Activated CD4-positive, alpha-beta T cell treated with anti-CD3 and anti-CD28 coated beads, Interleukin-2, amount 50 U/mL, for 48 hours (primary cell): ENCODE results near the gene DNAI1.
"Not testable (repeated sequence)": the region's sequence is repeated elsewhere in the genome, so short reads cannot be mapped to it uniquely, and the experiment has no call there.

Source experiments
- DNase-seq, 2 experiments: peaks; one replicate each; pipeline ENCODE4 v3.0.0-alpha.2; 2020

Gene DNAI1

DNA sequence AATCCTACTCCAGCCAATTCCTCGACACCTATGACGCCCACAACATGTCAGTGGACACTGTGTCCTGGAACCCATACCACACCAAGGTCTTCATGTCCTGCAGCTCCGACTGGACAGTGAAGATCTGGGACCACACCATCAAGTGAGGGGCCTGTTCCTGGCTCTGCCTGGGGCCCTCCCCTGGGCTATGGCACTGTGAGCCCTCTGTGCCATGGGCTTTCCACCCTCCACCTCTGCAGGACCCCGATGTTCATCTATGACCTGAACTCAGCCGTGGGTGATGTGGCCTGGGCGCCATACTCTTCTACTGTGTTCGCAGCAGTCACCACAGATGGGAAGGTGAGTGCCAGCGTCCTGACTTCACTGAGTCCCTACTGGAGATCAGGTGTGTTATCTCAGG lies 55.8 kb downstream of the DNAI1 start:
- no peak for DNase-seq

DNA sequence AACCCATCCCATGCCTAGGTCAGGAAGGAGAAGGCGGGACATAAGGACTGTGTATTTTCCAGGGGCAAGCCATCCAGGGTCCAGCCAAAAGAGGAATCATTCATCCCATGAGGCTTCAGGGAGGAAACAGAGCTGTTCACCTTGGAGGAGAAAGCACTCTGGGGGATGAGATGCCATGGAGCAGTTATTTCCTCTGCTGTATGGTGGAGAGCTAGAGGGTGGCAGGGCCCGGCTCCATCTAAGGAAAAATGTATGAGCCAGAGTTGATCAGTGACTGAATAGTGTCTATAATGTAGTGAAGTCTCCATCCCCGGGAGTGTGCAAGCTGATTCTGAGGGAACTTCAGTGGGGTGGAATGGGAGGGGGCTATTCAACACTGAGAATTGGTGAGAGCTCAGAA lies 56.2 kb downstream of the DNAI1 start:
- no peak for DNase-seq

DNA sequence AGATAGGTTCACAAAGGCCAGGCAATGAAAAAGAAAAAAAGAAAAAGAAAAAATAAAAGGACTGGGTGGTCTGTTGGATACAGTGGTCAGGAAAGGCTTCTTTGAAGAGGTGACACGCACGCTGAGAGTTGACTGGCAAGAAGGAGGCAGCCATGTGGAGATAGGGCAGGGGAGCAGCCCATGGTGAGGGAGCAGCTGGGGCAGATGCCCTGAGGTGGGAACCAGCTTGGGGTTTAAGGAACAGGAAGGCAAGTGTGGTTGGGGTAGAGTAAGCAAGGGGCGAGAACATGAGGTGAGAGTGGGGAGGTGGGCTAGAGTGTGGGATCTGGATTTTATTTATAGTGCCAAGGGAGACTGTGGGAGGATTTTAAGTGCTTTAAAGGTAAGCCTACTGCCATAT lies 57.4 kb downstream of the DNAI1 start:
- DNase-seq: no peak

DNA sequence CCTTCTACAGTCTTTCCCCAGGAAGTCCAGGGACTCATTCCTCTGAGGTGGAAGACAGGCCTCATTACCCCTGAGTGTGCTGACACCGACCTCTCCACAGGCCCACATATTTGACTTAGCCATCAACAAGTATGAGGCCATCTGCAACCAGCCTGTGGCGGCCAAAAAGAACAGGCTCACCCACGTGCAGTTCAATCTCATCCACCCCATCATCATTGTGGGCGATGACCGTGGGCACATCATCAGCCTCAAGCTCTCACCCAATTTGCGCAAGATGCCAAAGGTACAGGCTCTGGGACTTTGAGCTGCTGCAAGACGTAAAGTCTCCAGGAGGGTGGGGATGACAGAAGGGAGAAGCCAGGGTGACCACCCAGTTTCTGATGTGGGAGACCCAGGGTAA lies 58.6 kb downstream of the DNAI1 start:
- DNase-seq: no peak

DNA sequence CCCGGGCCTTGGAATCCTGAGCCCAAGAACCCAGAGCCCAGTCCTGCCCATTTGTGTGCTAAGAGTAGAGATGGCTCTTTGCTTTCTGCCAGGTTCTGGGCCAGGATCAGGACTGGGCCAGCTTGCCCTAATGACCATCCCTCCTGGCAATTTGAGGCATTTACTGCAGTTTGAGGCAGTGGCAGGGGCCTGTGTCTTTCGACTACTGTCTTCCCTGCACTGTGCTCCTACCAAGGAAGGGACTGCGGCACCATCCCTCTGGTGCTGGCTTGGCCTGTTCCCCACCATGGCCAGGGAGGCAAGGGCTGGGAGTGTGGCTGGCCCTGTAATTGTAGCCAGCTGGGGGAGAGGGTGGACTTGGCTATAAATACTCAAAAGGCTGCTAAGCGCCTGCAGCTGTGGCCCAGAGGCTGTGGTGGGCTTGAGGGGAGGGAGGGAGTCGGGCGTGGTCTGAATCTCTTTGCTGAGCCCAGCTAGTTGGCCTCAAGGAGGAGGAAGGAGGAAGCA lies 59.6 kb downstream of the DNAI1 start:
- DNase-seq: no peak

DNA sequence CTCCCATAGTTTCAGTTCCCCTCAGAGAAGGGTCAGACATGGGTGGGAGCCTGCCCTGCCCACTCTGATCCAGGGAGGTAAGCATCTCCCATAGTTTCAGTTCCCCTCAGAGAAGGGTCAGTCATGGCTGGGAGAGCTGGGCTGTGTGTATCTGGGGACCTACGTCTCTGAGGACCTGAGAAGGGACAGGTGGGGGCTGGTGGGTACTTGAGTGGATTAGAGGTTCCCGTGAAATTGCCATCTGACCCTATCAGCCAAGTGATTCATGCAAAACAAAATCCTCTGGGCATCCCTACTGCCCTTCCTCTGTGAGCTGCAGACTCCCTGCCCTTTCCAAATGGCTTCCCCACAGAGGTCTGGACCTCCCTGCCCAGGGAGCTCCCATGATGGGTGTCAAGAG lies 60.3 kb downstream of the DNAI1 start:
- no peak for DNase-seq

DNA sequence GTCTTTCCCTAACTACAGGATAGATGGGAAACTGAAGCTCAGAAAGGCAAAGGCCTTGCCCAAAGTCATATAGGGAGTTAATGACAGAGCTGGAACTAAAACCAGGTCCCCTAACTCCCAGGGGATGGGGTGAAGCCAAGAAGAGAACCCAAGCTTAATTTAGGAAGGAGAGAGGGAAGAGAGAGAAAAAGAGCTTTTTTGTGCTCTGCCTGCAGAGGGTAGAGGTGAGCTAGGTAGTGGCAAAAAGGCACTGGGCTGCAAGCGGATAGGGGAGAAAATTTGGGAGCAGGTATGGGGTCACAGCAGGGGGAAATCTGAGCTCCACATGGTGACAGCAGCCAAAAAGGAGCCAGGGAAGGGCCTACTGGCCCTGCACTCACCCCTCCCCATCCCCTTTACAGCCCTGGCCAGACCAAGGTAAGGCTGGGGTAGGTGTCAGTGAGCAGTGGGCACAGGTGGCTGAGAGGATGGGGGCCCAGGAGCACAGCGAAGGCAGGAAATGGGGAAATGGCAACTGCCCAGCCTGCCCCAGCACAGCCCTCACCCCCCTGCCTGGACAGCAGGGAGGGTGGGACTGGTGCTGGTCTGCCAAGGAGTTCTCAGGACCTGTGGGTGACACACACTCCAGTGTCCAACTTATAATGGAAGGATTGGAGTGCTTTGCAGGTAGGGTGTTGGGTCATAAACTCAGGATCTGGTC lies 60.9 kb downstream of the DNAI1 start:
- DNase-seq: no peak

DNA sequence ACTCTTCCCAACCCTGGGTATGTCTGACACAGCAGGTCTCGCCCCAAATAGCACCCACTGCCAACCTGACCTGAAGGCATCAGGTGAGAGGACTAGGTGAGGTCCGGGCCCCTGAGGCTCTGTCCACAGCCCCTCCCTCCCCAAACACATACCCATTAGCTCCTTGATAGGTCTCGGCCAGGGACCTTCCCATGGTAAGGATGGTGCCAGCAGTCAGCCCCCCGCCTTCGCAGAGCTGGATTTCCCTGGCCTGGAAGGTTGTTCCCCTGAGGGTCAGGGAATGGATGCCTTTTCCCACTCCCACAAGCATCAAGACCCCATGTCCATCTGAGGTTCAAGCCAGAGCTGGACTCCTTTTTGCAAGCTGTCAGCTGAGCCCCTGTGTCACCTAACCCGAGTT lies 61.5 kb downstream of the DNAI1 start:
- no peak for DNase-seq

DNA sequence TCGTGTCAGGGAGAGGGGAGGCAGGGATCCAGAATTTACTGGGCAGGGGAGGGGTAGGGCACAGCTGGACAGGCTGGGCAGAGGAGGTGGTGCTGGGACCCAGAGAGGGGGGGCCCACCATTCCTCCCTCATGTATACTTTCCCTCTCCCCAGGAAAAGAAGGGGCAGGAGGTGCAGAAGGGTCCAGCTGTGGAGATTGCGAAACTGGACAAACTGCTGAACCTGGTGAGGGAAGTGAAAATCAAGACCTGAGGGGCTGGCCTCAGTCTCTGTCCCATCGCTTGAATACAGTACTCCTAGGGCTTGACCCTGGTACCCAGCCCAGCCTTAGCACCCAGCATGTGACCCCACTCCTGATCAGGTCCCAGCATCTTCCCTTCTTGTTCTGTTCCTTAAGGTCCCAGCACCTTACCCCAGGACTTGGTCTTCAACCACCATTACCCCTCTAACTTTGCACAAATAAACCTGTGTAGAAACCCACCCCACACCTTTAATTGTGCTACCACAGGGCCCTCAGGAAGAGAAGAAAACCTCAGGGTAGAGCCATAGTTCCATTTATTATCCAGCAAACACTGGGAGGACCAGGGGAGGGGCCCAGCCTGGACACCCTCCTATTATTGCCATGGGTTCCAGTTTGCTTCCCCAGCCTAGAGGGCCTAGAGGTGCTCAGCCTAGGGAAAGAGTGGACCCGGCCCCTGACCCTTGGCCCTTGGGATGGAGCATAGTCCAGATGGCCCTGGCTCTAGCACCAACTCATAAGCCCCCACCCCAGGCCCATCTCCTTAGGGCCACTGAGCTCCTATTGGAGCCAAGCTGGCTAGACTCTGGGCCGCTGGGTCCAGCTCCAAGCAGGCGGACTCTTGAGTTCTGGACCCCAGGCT lies 62.1 kb downstream of the DNAI1 start:
- DNase-seq: no peak

DNA sequence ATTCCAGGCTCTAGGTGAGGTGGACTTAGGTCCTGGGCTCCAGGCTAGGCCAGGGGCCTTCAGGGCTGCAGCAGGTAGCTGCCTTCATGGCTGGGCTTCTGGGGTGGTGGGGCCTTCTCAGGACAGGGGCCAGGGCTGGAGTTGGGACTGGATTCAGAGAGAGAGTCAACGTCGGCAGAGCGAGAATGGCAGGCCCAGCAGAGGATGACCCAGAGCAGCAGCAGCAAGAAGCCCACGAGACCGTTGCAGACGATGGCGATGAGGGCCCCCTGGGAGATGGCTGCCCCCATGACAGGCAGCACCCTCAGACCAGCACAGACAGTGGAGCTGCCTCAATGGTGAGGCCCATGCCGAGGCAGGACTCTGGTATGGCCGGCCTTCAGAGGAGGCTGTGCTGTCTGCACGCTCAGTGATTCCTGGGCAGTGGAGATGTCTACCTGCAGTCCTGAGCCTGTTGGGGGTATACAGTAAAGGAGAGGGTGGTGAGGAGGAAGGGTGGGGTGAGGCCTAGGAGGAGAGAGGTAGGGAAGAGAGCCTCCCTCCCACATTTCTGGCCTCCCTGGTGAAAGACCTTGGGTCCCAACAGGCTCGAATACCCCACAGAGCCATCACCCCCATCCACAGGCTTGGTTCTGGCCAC lies 62.9 kb downstream of the DNAI1 start:
- no peak for DNase-seq

DNA sequence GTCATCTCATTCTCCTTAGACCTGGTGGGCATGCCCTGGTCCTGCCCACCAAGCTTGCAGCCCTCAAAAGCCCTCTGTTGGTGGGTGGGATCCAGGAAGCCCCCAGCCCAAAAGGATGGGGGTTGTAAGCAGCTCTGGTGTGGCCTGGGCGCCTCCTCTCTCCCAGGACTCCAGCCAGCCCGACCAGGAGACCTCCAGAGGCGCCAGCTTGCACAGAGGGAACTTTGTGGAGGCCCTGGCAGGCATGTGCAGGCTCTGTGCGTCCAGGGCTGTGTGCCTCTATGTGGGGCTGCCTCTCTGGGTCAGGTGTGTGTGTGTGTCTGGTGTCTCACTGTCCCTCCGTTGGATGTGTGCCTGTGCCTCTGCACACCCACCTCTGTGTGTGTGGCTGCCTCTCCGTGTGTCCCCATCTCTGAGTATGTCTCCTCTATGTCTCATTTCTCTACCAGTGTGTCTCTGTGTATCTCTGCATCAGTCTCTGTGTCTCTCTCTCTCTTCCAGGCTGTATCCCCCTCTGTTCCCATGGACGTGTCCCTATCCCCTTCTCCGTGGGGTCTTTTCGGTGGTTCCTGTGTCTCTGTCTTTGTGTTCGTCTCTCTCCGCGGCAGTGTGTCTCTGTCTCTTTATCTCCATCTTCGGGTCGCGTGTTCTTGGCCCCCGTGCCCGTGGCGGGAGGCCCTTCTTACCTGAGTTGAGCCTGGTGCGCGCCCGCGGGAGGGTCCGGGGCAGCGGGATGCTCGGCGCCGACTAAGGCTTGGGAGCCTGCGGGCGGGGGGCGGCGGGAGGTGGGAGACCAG lies 63.7 kb downstream of the DNAI1 start:
- peak in 1 of 2 experiments; percentile 11 for DNase-seq

DNA sequence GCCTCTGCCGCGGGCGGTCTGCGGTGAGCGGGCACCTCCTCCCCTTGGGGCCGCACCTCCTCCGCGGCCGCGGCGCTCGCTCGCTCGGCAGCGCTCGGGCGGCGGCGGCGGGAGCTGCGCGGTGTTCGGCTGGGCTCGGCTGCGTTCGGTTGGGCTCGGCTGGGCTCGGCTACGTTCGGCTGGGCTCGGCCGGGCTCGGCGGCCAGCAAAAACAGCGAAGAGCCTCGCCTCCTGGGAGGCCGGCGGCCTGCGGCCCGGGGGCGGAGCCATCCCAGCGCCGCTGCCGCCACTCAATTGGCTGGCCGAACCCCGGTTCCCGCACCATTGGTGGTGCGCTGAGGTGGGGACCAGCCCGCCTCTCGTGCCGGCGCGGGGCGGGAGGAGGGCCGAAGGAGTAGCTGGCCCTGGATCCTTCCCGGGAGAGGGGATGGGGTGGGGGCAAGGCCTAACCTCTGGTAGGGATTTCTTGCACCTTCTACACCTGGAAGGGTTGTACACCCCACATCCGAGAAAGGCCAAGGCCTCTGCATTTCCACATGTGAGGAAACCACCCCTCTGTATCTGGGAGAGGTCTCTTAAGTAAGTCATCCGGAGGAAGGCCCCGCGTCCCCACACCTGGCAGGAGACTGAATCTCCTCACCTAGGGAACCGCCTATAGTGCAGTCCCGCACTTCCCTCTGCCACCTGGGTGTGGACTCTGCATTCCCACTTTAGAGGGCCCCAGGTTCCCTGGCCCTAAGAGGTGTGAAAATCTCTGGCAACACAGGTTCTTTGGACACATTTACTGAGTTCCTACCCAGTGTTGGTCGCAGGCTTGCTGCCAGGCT lies 64.6 kb downstream of the DNAI1 start, which contains the start of gene ENHO:
Gene ENHO (minus strand): TSS at position 20 of the 827 bp plus-strand sequence. CDS start 1,295 bp downstream, outside the sequence.
- DNase-seq: peak; percentile 88 to 91

DNA sequence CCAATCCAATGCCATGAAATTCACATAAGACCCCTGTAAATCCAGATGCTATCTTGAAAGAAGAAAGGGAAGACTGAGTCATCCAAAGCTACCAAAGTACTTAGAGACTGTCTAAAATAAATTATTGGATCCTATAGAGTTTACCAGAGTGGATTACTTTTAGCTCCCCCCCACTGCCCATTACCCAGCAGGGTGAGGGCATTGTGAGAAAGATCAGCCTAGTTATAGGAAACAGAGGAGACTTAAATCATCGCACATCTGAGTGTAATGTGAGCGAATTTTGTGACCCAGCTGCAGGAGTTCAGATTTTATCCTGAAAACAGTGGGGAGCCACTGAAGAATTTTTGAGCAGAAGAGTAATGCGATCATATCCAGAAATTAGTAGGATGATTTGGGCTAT lies 65.7 kb downstream of the DNAI1 start:
- no peak for DNase-seq

DNA sequence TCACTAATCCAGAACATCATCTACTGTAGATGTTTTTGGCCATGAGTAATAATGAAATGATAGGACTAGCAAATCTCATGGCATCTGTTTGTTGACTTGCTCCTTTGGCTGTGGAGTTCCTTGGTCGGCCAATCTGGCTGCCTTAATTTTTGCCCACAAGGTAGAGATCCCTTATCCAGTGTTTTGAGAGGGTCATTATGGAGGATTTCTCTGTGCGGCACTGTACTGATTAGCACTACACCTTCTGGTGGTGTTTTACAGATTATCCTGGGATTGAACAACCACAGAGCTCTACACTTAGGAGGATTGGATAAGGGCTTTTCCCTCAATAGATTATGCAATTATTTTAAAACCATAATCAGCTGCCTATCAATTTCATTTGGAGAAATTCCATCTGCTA lies 67.4 kb downstream of the DNAI1 start:
- DNase-seq: no peak

DNA sequence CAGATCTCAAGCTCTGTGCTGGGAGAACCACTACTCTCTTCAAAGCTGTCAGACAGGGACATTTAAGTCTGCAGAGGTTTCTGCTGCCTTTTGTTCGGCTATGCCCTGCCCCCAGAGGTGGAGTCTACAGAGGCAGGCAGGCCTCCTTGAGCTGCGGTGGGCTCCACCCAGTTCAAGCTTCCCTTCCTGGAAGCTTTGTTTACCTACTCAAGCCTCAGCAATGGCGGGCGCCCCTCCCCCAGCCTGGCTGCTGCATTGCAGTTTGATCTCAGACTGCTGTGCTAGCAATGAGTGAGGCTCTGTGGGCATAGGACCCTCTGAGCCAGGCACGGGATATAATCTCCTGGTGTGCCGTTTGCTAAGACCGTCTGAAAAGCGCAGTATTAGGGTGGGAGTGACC lies 73.4 kb downstream of the DNAI1 start:
- DNase-seq: not testable (repeated sequence)

DNA sequence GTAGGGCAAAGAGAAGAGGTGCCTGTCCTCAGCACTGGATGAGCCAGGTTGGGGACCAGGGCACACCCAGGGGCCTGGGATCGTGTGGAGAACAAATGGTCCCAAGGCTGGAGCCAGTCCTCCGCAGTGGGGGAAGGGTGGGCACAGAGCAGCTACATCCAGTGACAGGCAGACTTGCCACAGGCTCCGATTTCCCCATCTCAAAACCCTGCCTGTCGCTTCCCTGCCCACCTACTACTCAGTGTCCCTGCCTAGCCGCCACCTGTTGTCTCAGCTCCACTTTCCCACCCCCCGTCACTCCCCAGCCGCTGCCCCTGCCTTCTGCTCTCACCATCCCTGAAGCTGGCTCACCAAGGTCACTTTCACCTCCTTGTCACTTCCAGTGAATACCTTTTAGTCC lies 78.1 kb downstream of the DNAI1 start:
- no peak for DNase-seq

DNA sequence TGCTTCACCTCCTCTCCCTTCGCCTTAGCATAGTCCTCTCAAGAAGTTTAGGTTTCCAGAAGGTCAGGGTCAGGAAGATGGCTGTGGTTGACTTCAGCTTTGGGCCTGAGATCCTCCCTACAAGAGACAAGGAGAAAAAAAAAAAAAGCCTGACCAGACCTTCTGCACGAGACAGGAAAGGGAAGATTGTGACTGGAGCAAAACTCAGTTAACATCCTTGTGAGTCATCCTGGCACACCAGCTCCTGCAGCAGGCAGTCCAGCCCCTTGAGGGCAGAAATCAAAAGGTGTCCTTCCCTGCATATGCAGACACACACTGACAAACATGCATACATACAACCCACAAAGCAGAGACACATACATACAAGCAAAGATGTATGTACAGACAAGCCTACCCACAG lies 82.2 kb downstream of the DNAI1 start:
- no peak for DNase-seq

DNA sequence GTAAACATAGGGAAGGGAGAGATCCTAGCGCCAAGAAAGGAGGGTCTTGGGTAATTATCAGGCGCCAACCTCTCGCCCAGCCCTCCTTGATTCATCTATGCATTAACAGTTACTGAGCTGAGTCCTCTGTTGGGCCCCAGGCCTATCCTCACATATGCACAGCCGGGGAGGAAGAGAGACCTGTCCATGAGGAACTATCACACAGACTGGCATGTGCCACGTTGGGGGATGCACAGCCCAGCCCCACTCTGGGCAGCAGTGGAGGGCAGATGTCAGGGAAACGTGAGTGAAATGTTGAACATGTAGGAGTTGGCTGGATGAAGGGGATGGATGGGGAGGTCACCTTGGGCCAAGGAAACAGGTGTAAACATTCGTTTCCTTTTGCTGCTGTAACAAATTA lies 82.9 kb downstream of the DNAI1 start:
- DNase-seq: no peak

DNA sequence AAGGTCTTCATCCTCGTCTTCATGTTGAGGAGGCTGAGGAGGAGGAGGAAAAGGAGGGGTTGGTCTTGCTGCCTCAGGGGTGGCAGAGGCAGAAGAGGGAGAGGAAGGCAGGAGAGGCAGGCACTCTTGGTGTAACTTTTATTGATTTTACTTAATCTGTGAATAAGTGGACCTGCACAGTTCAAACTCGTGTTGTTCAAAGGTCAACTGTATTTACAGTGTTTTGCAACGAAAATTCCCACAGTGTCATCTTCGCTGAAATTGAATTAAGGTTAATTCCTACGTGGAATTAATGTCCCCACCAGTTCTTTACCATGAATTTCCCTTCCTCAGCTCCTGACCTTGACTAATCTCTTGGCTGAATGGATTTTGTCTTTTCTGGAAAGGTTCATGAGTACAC lies 85.4 kb downstream of the DNAI1 start:
- DNase-seq: no peak

DNA sequence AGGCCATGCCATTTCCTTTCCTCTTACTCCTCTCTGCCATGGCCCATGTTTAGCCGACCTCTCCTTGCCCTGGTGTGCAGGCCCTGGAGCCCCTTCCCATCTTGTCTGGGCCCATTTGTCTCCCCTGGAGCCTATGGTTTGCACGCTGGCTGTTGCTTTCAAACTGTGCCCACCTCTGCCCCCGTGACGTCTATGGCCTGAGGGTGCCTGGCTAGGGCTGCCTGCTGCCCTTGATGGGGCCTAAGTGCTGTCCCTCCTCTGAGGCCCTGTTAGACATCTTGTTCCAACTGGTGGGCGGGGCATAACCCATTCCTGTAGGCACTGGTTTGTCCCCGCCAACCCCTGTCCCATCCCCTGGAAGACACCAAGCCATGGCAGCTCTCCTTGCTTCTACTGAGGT lies 86.9 kb downstream of the DNAI1 start:
- DNase-seq: no peak

DNA sequence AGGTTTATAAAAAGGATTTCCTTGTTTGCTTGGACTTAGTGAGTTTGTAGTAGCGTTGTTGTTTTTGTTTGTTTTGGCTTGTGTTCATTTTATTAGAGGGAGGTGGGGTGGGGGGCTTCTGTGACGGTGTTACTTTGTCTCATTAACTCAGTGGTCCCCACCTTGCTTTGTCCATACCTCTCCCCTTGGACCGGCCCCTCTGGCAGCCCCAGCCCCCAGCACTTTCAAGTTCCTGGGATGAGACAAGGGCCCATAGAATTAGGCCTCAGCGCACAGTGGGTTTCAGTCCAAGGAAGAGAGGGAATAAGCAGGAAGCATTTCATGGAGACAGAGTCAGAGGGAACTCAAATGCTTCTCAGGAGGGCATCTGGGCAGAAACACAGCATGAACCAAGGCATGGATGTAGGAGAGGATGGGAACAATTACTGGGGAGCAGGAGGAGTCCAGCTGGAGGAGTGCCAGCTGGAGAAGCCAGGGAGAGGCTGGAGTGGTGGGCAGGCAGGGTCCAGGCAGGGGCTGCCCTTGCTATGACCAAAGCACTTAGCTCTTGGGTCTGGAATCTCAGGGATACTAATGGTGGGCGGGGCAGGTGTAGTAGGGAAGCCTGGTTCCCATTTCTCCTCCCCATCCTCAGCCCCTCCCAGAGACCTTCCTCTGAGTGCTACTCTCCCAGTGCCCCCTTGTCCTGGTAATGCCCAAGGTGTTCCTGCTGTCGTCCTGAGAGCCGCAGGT lies 87.7 kb downstream of the DNAI1 start:
- no peak for DNase-seq
